Right cardiac atrium (tissue), 5 donors: ENCODE data around the gene SPATA12. TPM values are rescaled to one million over a fixed set of nuclear protein-coding genes. Genes with fewer than 3 reads are reported as not detected.

Experiments
- ATAC-seq, 2 donors: fragments of 200-7000 bp; cut with Tn5 transposase; one replicate each; pipeline versions ENCODE4 v1.8.0 to v1.9.1; 2020; ENCODE audit warnings: moderate library complexity in 2 of 2, mild to moderate bottlenecking in 1 of 2
- DNase-seq, 3 donors: peaks; one replicate each; pipeline ENCODE4 v3.0.0-alpha.2; 2020
- H3K27ac ChIP-seq: one replicate; pipeline ENCODE4 v1.5.1; 2013; ENCODE audit warnings: mild to moderate bottlenecking, low read length, control low read depth, moderate library complexity
- H3K27me3 ChIP-seq: one replicate; pipeline ENCODE4 v1.6.1; 2013; ENCODE audit not compliant: control insufficient read depth, insufficient read depth
- H3K4me1 ChIP-seq: one replicate; pipeline ENCODE4 v1.6.1; 2013; ENCODE audit warnings: low read length; ENCODE audit not compliant: control insufficient read depth, insufficient read depth
- H3K4me3 ChIP-seq: one replicate; pipeline ENCODE4 v1.5.1; 2013; ENCODE audit warnings: low read length, control low read depth
- H3K9me3 ChIP-seq: one replicate; pipeline ENCODE4 v1.6.1; 2013; ENCODE audit warnings: low read length; ENCODE audit not compliant: control insufficient read depth
- WGBS: extraction: QIAGEN DNeasy Blood & Tissue Kit; methylation state at CpG from one replicate; pipeline ENCODE4 v1.1.7; 2013; 5-methylcytosine and 5-hydroxymethylcytosine counted together
- intact Hi-C, 4 donors: fragments of 100-400 bp; cut with DNase I; formaldehyde crosslinking; loops; one replicate each; pipeline versions ENCODE4 v1.11.0 to v1.14.0; 2022 to 2023
- polyA plus RNA-seq: library from polyadenylated mRNA; stranded (reverse); fragments of 200-250 nt; gene quantifications from one replicate; pipeline ENCODE4 v1.2.3, GENCODE V29; 2013
- total RNA-seq, 4 donors: library from RNA; stranded (reverse); fragmentation: NEBNext Ultra II Directional; extraction: Animal tissue kit (Norgen Biotek cat#: 25700); gene quantifications; one replicate each; pipeline ENCODE4 v1.2.1, GENCODE V29; 2021
- donor health status: healthy with polysubstance abuse.
- donor health status: DM: no; HTN: yes; CAD: no.
- donor health status: DM: no; HTN: no; CAD: no.
- donor health status: DM: no; HTN: yes; CAD: no; lungs with severe emphysema.
- donor health status: DM: yes; HTN: yes; CAD: no.

Gene SPATA12
- total and polyA plus RNA-seq, 5 donors = 0.02 TPM; not detected in 4

GRCh38 chr3:57095363-57095762 lies 34.9 kb downstream of the SPATA12 start:
- no peaks in the 10 kb centered on the region for H3K9me3 ChIP-seq
- DNase-seq (no peak), ATAC-seq (no peak)
- H3K27me3 ChIP-seq = no peaks in the 10 kb centered on the region
- no peak overlapping the region for H3K27ac ChIP-seq
- no peak overlapping the region for H3K4me3 ChIP-seq
- H3K4me1 ChIP-seq = no peaks in the 10 kb centered on the region
- intact Hi-C loops = loop anchor here in 1 of 4 donors (5.0 kb wide), 1 partner anchor 132 kb away; the partner anchor contains the start of gene APPL1
- WGBS = 93% methylated on average over 5 of the region's 5 CpGs

- ATAC-seq = no peak
- intact Hi-C loops = loop anchor here in 1 of 4 donors (5.0 kb wide), 1 partner anchor 130 kb away; the partner anchor contains the start of gene APPL1
Measured at GRCh38 chr3:57097536-57097935, 37.1 kb downstream of the SPATA12 start.

GRCh38 chr3:57098418-57099310 lies 38.2 kb downstream of the SPATA12 start:
- no peak overlapping the region for H3K4me3 ChIP-seq
- no peaks in the 10 kb centered on the region for H3K4me1 ChIP-seq
- ATAC-seq (no peak), DNase-seq (no peak)
- no peaks in the 10 kb centered on the region for H3K27me3 ChIP-seq
- intact Hi-C loops = loop anchor here in 1 of 4 donors (5.0 kb wide), 1 partner anchor 129 kb away; the partner anchor contains the start of gene APPL1
- no peak overlapping the region for H3K27ac ChIP-seq
- 66% methylated on average over 6 of the region's 6 CpGs for WGBS
- H3K9me3 ChIP-seq = no peaks in the 10 kb centered on the region

More at GRCh38 chr3:57097536-57097935, 37.1 kb downstream of the SPATA12 start:
- Histone ChIP-seq H3K4me1 (no peaks in the 10 kb centered on the region), H3K9me3 (no peaks in the 10 kb centered on the region), H3K4me3 (no peak overlapping the region), H3K27me3 (no peaks in the 10 kb centered on the region), H3K27ac (no peak overlapping the region)
- DNase-seq = no peak
- 95% methylated on average over 23 of the region's 23 CpGs for WGBS

- Histone ChIP-seq H3K4me3 (no peak overlapping the region), H3K27me3 (no peaks in the 10 kb centered on the region), H3K27ac (no peak overlapping the region), H3K9me3 (no peaks in the 10 kb centered on the region), H3K4me1 (no peaks in the 10 kb centered on the region)
- intact Hi-C loops = loop anchor here in 2 of 4 donors (5.0 kb wide), 2 partner anchors 122 to 127 kb away; partner anchors contain the start of gene APPL1 (in 1 of the 2)
- ATAC-seq (peak; percentile 75 to 84), DNase-seq (peak in 2 of 3 donors; percentile 55 to 62)
- 13% methylated on average over 7 of the region's 7 CpGs for WGBS
Measured at GRCh38 chr3:57100046-57100695, 39.7 kb downstream of the SPATA12 start.

- ATAC-seq = no peak
Measured at GRCh38 chr3:57105585-57105984, 45.1 kb downstream of the SPATA12 start.

GRCh38 chr3:57108684-57109083 lies 48.2 kb downstream of the SPATA12 start:
- no peak for ATAC-seq
- WGBS = 96% methylated on average over 8 of the region's 8 CpGs
- H3K27me3 ChIP-seq = no peaks in the 10 kb centered on the region
- no peak for DNase-seq
- H3K4me3 ChIP-seq = no peak overlapping the region
- no peaks in the 10 kb centered on the region for H3K4me1 ChIP-seq
- no peaks in the 10 kb centered on the region for H3K9me3 ChIP-seq
- intact Hi-C loops = no loop called here
- H3K27ac ChIP-seq = no peak overlapping the region

More at GRCh38 chr3:57105585-57105984, 45.1 kb downstream of the SPATA12 start:
- Histone ChIP-seq H3K27me3 (no peaks in the 10 kb centered on the region), H3K9me3 (no peaks in the 10 kb centered on the region), H3K4me3 (no peak overlapping the region), H3K27ac (no peak overlapping the region), H3K4me1 (no peaks in the 10 kb centered on the region)
- intact Hi-C loops = no loop called here
- WGBS = 97% methylated on average over 9 of the region's 9 CpGs
- DNase-seq = no peak

GRCh38 chr3:57109437-57110199 lies 49.2 kb downstream of the SPATA12 start:
- Histone ChIP-seq H3K4me3 (no peak overlapping the region), H3K4me1 (no peaks in the 10 kb centered on the region), H3K27ac (no peak overlapping the region), H3K27me3 (no peaks in the 10 kb centered on the region), H3K9me3 (no peaks in the 10 kb centered on the region)
- intact Hi-C loops = no loop called here
- 94% methylated on average over 15 of the region's 15 CpGs for WGBS
- no peak for DNase-seq
- ATAC-seq = no peak

GRCh38 chr3:57110214-57110613 lies 49.8 kb downstream of the SPATA12 start:
- intact Hi-C loops = no loop called here

GRCh38 chr3:57110798-57111197 lies 50.3 kb downstream of the SPATA12 start:
- DNase-seq (no peak), ATAC-seq (no peak)
- no peak overlapping the region for H3K4me3 ChIP-seq
- no peaks in the 10 kb centered on the region for H3K4me1 ChIP-seq
- no peak overlapping the region for H3K27ac ChIP-seq
- no peaks in the 10 kb centered on the region for H3K9me3 ChIP-seq
- 80% methylated on average over 14 of the region's 14 CpGs for WGBS
- intact Hi-C loops = no loop called here
- no peaks in the 10 kb centered on the region for H3K27me3 ChIP-seq

More at GRCh38 chr3:57110214-57110613, 49.8 kb downstream of the SPATA12 start:
- ATAC-seq = no peak
- WGBS = 89% methylated on average over 4 of the region's 4 CpGs
- Histone ChIP-seq H3K27ac (no peak overlapping the region), H3K4me3 (no peak overlapping the region), H3K9me3 (no peaks in the 10 kb centered on the region), H3K4me1 (no peaks in the 10 kb centered on the region), H3K27me3 (no peaks in the 10 kb centered on the region)
- no peak for DNase-seq

GRCh38 chr3:57112206-57112605 lies 51.7 kb downstream of the SPATA12 start:
- Histone ChIP-seq H3K27ac (no peak overlapping the region), H3K27me3 (no peaks in the 10 kb centered on the region), H3K9me3 (no peaks in the 10 kb centered on the region), H3K4me3 (no peak overlapping the region), H3K4me1 (no peaks in the 10 kb centered on the region)
- ATAC-seq (no peak), DNase-seq (no peak)
- intact Hi-C loops = no loop called here
- 65% methylated on average over 5 of the region's 5 CpGs for WGBS
